Activated CD4-positive, CD25-positive, alpha-beta regulatory T cell treated with anti-CD3 and anti-CD28 coated beads, Interleukin-2, amount 50 U/mL, for 16 hours (primary cell): ENCODE data around the gene FBXO9.

ENCODE experiments used
- DNase-seq: peaks from one replicate; pipeline ENCODE4 v3.0.0-alpha.2; 2020; ENCODE audit warnings: low read depth, low spot score

FBXO9 gene

DNA sequence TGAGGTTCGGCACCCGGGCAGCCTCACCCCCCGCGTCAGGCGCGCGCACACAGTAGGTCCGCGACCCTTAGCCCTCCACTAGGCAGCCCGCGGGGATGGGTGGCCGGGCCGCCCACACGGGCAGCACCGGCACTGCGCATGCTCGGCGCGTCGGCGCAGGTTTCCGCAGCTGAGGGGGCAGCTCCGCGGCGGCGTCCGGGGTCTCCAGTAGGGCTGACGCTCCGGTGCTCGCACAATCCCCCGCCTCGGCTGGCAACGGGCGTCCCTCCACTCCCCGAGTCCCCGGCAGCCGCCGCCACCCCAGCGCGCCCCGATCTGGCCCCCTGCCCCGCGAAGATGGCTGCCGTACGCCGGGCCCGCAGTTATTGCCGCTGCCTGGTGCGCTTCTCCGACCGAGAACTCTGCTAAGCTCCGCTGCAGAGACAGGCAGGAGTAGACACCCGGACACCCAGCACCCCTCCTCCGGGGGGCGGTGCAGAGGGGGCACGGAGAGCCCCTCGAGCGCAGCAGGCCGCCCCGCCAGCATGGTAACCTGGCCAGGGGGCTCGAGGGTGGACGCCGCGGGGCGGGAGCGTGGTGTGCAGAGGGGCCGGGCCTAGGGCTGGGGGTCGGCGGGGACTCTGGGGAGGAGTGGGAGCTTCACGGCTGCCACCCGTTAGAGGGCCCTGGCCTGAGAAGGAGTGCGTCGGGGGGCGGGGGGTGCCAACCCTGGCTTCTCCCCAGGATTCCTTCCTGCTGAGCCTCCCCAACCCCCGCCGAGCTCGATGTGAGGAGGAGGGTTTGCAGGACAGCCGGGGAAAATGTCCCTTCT is at the start of gene FBXO9:
TSS of gene FBXO9 (plus strand) at position 139 of the 811 bp plus-strand sequence. CDS start at position 525, 386 bp downstream.
- peak; percentile 63 for DNase-seq

DNA sequence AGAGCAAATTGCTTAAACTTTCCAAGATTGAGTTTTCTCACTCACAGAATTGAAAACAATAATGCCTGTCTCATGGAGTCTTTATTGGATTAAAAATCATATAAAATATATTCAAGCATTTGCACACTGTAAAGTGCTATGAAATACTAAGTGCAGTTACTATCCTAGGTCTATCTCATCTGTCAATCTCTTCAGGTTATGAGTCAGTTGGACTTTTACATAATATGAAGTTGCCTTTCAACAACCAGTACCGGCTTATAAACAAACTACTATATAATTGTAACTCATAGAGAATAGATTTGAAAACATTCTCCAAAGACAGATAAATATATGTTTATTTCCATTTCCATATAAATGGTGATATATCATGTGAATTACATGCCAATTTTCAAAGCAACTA is 49.7 kb upstream of the FBXO9 start:
- DNase-seq, result no peak

DNA sequence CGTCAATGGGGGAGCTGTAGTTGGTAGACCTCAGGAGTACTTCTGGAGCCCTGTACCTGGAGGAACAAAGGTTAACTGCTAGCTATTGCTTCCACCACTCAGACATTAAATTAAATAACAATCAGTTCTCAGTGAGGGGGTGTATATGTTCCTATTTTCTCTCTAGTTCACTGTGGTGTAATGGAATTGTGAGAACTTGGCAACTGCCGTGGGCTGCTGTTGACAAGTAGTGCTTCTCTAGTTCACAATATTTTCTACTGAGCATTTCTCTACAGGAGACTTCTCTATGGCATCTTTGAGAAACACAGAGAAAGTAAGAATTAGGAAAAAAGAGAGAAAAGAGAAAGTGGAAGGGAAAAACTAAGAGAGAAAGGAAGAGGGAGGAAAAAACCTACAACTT is 46.8 kb upstream of the FBXO9 start:
- no peak for DNase-seq

DNA sequence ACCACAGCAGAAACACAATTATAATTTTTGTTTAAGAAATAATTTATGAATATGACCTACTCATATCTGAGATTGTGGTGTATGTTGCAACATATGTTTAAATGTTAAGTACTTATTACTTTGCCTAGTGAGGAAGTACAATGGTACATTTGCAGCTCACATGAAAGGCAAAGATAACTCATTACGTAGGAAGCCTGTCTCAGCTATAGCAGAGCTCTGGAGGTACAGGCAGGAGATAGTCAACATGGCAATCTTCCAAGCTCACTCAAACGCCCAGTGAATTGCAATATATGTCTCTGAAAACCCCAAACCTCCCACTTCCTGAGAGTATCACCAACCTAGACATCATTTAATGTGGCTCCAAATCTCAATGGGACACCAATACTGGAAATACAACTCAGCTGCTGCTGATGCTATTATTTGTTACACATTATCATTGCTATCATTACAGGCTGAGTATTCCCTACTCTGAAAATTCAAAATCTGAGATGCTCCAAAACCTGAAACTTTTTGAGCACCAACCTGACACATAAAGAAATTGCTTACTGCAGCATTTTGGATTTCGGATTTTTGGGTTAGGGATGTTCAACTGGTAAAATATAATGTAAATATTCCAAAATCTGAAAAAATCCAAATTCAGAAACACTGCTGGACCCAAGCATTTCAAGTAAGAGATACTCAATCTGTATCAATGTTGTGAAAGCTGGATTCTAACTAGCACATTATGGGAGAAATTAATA is 45.0 kb upstream of the FBXO9 start:
- no peak for DNase-seq

DNA sequence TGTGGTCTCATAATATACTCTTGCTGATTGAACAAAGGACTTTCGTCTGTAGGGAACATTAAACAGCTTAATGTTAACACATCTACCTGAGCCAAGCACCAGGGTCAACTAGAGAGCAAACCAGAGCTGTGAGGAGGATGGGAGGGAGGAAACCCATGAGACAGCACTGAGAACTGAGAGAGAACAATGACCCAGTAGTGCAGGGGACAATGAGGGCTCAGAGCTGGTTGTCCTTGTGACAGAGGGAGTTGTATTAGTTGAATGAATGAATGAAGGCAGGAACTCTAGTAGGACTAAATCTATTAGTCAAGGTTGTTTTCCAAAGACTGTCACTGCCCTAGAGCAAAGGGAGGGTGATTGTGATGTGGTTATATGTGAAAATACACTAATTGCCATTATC is 41.9 kb upstream of the FBXO9 start:
- DNase-seq, result no peak

DNA sequence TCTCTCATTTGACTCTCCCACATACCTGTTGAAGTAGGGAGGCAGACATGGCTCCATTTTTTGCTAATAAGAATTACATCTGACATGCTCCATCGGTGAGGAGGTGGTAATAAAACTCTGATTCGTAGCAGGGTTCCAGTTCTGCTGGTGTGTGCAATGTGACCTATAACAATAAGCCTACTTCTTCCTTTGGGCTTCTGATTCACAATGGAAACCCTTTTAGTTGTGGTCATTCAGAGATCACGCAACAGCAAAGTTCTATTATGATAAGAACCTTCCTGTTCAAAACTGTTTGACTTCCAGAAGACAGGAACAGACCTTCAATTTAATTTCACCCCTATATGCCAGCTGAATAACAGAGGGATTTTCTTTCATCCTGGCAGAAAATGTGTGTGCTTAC is 38.7 kb upstream of the FBXO9 start:
- DNase-seq, result no peak

DNA sequence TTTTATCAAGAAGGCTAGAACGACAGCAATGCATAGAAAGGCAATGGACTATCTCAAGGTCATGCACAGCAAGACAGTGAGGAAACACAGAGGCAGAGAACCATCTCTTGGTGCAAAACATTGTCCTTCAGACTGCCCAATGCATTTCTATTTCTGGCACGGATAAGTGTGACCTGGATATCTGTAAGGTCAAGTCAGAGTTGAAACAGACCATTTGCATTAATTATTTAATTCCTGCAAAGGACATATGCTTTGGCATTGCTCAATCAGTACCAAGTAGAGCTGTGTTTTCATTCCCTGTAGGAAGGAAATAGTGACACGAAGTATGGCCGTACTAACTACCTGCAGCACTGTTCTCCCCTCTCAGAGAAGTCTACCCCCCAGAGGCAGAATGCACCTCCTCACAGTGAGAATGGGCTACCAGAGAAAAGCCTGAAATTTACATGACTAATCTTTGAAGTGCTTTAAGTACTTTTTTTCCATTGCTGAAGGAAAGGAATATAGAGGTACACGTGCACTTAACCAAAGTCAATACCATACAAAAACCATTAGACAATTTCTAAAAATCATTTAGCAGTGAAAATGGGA is 38.0 kb upstream of the FBXO9 start:
- DNase-seq, result no peak

DNA sequence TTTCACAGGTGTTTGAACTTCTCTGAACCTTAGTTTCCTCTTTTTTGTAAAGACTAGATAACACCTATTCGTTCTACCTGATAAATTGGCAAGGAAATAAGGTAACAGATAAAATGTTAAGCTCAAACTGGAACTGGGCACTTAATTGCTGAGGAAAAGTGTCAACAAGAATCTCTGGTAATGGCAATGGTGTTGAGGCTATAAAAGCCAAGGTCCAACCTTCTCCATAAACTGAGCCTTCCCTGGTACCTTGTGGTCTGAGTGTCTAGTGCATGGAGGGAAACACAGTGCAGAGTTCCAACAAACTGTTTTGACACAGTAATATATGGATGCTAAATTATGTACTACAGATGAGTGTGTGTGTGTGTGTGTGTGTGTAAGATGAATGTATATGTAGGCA is 36.7 kb upstream of the FBXO9 start:
- DNase-seq, result no peak

DNA sequence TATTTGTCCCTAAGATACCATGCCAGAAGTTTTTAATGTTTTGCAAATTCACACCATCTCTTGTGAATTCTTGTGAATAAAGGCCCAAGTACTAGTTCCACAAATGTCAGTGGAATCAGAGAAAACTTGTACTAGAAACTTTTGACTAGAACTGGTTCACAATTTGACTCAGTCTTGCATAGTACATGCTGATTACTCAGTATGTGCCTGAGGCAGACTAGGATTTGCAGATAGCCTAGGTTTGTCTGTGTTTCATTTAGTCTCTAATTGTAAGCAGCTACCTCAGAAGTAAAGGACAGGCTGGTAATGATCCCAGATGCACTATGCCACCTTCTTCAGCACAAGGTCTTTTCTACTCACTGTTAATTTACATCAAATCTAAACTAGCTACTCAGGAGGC is 35.9 kb upstream of the FBXO9 start:
- DNase-seq, result no peak

DNA sequence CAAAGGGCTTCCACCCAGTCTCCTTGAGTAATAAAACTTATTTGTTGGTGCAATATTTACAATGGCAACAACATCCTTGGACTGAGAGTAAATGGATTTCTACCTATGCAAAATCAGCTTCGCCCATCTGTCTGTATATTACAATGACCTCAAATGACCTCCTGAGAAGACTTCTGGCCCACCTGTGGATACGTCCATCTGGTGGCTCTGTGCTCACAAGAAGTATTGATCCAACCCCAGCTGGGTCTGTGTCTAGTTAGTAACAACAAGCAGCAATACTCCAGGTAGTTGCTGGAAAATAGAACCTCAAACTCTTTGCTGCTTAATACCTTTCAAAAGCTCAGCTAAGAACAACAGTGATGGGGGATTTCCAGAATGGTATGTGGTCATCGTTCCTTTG is 35.4 kb upstream of the FBXO9 start:
- no peak for DNase-seq

DNA sequence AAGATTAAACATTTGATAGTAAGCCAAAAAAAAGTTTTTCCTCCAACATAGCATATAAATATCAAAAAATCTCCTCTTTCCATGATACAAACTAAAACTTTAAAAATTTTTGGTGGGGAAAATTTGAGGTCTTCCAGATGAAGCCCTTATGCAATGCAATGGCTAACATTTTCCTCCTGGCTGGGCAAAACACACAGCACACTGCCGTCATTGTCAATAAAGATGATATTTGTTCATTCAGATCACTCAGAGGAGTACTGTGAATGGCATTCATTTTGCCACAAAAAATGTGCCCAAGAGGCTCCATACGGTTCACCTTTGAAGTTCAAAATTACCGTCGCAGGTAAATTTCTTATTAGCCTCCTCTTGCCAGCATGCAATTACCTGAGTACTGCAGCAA is 33.9 kb upstream of the FBXO9 start:
- DNase-seq, result no peak

DNA sequence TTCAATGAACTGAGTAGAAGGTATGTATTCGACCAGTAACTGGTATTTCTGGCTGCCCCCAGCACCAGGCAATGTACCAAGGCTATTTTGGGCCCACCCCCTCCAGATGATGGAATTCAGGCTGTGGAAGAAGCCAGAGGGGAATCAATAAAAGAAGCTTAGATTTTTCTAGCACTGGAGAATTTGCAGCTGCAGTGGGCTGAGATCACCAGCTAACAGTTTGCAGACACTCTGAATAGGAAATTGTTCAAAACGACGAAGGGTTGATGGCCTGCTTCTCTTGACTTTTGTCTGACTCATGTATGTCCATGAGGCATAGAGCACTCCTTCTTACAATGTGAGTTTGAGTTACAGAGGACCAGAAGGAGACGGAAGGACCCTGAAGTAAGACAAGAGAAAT is 32.4 kb upstream of the FBXO9 start:
- DNase-seq, result no peak

DNA sequence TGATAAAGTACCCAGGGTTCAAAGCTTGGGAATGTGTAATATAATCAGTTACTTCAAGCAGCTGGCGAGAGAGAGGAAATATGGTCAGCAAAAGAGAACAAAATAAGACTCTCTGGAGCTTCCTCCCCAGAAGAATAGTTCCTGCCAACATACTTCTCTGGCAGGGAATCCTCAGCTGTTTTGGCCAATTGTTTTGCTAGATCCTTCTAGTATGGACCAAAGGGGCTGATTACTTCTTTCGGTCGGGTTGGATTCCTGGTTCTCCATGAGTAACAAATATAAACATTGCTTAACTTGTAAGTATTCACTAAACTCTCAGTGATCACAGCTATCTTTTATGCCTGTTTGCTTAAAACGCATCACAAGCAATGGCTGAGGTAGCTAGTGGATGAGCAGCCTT is 31.4 kb upstream of the FBXO9 start:
- no peak for DNase-seq

DNA sequence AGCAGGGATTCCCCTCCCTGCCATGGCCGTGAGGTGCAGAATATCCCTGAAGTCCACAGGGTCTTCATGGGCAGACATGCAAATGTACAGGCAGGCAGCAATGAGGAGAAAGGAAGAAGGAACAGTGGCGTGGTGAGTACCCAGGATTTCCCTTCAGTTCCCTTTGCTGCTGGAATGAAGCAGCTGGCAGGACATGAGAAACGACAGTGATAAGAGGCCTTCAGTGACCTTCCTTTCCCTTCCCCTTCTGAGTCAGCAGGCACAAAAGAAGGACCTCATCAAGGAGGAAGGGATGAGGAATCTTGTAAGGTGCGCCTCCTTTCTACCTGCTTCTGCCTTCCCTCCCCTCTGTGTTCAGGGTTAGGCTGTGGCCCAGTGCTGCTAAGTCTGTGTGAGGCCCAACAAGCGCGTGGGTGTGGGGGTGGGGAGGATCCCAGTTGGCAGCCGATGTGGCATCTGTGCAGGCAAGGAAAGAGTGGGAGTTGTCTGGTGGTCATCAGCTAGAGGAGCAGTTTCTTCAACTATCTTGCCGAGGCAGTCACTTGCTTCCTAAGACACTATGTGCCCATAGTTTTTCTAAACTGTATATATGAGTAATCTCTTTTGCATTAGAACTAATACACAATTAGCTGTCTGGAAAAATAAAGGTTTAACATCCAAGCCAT is 29.5 kb upstream of the FBXO9 start:
- DNase-seq, result no peak

DNA sequence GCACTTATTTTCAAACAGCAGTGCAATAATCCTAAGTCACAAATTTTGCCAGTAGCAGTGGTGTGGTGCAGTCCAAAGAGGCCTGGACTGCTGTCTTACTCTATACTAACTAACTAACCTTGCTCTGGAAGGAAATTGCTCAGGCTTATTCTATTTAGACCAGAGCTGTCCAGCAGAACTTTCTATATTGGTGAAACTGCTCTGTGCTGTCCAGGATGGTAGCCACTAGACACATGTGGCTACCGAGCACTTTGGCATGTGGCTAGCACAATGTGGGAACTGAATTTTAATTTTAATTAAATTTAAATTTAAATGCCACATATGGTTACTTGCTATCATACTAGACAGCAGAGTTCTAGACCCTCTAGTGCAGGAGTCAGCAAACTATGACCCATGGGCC is 27.1 kb upstream of the FBXO9 start:
- DNase-seq, result no peak

DNA sequence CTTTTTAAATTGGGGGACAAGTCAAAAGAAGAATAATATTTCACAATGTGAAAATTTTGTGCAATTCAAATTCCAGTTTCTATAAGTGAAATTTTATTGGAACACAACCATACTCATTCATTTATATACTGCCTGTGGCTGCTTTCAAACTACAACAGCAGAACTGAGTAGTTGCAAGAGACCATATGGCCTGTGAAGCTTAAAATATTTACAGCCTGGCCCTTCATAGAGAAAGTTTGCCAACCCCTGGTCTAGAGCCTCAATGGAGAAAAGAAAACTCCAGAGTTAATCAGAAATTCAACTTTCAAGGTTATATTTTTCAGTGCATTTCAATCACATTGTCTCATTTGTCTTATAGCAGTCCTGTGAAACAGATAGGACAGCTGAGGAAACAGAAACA is 26.6 kb upstream of the FBXO9 start:
- DNase-seq, result no peak

DNA sequence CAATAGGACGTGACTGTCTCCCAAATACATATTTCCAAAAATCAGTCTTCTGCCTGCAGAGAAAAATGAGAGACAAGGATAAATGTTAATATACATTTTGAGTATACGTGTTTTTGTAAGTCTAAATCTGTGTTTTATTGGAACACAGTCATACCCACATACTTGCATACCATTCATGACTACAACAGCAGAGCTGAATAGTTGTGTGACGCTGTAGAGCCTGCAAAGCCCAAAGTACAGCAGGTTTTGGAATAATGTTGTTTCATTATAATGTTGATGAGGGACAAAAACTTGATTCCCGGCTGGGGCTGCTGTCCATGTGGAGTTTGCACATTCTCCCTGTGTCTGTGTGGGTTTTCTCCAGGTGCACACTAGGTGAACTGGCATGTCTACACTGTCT is 23.8 kb upstream of the FBXO9 start:
- DNase-seq, result no peak

DNA sequence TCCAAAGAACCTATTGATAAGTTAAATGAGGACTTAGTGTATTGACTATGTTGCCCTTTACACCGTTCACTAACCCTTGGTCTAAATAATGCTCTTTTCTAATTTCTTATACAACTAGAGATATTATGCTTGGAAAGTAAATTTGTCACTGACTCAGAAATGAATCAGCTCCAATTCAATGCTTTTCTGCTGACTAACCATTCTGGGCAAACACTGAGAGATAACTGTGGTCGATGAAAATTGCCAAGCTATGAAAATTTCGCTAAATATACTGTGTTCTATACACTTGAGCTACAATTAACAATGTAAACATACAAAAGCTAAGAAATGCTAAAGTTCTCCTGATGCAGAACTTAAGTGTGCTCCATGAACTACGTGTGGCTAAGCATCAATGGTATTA is 23.1 kb upstream of the FBXO9 start:
- DNase-seq, result no peak

DNA sequence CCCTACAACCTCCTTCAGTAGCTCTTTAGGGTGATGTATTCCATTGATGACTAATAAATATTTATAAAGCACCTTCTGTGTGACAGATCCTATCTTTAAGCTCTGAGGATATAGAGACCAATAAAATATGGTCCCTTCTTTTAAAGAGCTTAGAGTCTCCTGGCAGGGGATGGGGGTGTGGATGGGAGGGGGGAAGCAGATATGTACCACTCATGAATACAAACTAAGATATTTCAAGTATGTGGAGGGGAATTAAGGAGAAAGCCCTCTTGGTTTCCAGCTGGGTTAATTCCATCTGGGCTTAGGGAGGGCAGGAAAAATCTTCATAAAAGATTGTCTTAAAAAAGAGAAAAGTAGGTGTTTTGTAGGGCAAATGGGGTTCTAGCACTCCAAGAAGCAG is 21.6 kb upstream of the FBXO9 start:
- no peak for DNase-seq

DNA sequence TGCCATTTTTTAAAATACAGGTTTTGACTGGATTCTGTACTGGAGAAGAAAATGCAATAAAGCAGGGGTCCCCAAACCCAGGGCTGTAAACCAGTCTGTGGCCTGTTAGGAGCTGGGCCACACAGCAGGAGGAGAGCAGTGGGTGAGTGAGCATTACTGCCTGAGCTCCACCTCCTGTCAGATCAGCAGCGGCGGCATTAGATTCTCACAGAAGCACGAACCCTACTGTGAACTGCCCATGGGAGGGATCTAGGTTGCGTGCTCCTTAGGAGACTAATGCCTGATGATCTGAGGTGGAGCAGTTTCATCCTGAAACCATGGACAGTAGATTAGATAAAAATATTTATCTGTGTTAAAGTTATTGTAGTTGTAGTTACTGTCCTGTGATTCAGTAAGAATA is 21.1 kb upstream of the FBXO9 start:
- no peak for DNase-seq

DNA sequence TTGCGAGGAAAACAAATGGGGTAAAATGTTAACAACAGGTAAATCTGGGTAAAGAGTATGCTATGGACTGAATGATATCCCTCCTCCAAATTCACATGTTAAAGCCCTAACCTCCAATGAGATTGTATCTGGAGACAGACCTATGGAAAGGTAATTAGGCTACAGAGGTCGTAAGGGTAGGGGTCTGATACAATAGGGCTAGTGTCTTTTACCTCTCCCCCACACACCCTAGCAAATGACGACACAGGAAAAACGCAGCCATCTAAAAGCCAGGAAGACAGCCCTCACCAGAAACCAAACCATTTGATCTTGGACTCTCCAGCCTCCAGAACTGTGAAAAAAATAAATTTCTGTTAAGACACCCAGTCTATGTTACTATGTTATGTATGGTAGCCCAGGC is 20.6 kb upstream of the FBXO9 start:
- DNase-seq, result no peak

DNA sequence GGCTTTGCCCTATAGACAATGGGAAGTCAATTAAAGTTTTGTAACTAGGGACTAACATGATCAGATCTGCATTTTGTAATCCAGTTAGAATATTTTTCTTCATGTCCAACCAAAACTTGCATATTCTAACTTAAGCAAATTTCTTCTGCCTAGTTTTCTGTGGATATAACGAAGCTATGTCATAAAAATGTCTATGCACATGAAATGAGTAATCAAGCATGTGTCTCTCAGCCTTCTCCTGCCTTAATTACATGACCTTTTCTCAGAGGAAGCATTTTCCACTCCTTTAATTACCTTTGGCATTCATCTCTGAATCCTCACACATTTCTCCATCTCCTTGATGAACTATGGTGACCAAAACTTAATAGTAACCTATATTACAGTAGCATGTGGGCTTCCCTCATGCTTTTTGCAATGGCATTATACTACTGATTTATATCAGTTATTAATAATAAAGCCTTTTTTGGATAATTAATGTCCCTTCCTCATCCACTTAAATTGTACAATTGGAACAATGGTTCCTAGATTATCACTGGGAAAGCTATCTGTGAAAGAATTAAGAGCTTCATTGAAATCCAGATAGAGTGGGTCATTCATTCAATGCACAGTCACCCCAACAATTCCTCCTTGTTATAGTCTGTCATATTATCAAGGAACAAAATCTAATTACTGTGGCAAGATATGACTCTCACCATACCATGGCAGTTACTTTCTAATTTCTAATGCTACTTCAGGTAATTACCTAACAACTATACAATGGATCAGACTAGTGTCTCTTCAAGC is 19.1 kb upstream of the FBXO9 start:
- no peak for DNase-seq
